NB4 (cell line): ENCODE data around the gene TTC21B.

ENCODE experiments used
- CTCF ChIP-seq: IDR thresholded peaks from one replicate; pipeline ENCODE4 v1.5.1; 2012; ENCODE audit warnings: low read depth, low read length
- MAX ChIP-seq: IDR thresholded peaks from 2 replicates; pipeline ENCODE4 v1.6.1; 2011; ENCODE audit warnings: low read depth, low read length
- MYC ChIP-seq: IDR thresholded peaks from 2 replicates; pipeline ENCODE4 v1.6.1; 2011; ENCODE audit warnings: low read depth, low read length
- POLR2A ChIP-seq: IDR thresholded peaks from 2 replicates; pipeline ENCODE4 v1.6.1; 2011; ENCODE audit warnings: mild to moderate bottlenecking; ENCODE audit not compliant: insufficient read length; ENCODE audit errors: extremely low read depth

- no peak for TF ChIP-seq CTCF
- TF ChIP-seq POLR2A: no peak
- no peak for TF ChIP-seq MYC
- no peak for TF ChIP-seq MAX
Measured at GRCh38 chr2:165889798-165890197, 63.8 kb downstream of the TTC21B start.
